Adrenal gland (tissue), 12 donors: ENCODE data around the gene RAD23A. TPM values are rescaled to one million over a fixed set of nuclear protein-coding genes. Genes with fewer than 3 reads are reported as not detected.

Source experiments
- DNase-seq, 7 donors: peaks; one replicate each; pipeline ENCODE4 v3.0.0-alpha.2; 2019 to 2020
- H3K27ac ChIP-seq, 5 donors: fragments of 200-600 bp; sonication (generic) in 4 of 5; 1 replicate in 3 of 5; 2 replicates in 2 of 5; pipeline versions ENCODE4 v1.5.1 to v1.8.0; 2016 to 2020; ENCODE audit warnings: mild to moderate bottlenecking in 1 of 5
- H3K27me3 ChIP-seq: fragments of 200-600 bp; 2 replicates; pipeline ENCODE4 v1.8.0; 2021
- H3K36me3 ChIP-seq, 2 donors: fragments of 200-600 bp; replicated peaks in 1 of 2; 1 replicate in 1 of 2; 2 replicates in 1 of 2; pipeline versions ENCODE4 v1.5.1 to v1.8.0; 2018 to 2022
- H3K4me1 ChIP-seq, 2 donors: fragments of 200-600 bp; replicated peaks in 1 of 2; 1 replicate in 1 of 2; 2 replicates in 1 of 2; pipeline versions ENCODE4 v1.5.1 to v1.8.0; 2018 to 2021
- H3K4me3 ChIP-seq, 4 donors: fragments of 200-600 bp; sonication (generic) in 3 of 4; one replicate each; pipeline ENCODE4 v1.5.1; 2016 to 2018
- H3K9me3 ChIP-seq, 3 donors: fragments of 200-600 bp; sonication (generic) in 1 of 3; replicated peaks in 1 of 3; 1 replicate in 2 of 3; 2 replicates in 1 of 3; pipeline versions ENCODE4 v1.5.1 to v1.8.0; 2016 to 2021
- POLR2A ChIP-seq, 2 donors: fragments of 450-650 bp; IDR thresholded peaks; one replicate each; pipeline ENCODE4 v1.6.1; 2017; ENCODE audit warnings: antibody characterized with exemption in 2 of 2, mild to moderate bottlenecking in 2 of 2, moderate library complexity in 1 of 2
- WGBS, 4 donors: extraction: QIAGEN DNeasy Blood & Tissue Kit in 2 of 4; methylation state at CpG; one replicate each; pipeline versions ENCODE4 v1.1.5 to v1.1.7; 2013 to 2017; 5-methylcytosine and 5-hydroxymethylcytosine counted together
- intact Hi-C, 2 donors: fragments of 100-400 bp; cut with DNase I; formaldehyde crosslinking; loops; one replicate each; pipeline versions ENCODE4 v1.14.1 to v1.15.0; 2022 to 2023
- polyA plus RNA-seq, 3 donors: library from polyadenylated mRNA; stranded (reverse); fragments of 200-250 nt in 2 of 3; fragments of 350-450 nt in 1 of 3; fragmentation: Illumina TruSeq in 1 of 3; extraction: RNeasy Lipid Tissue Mini Kit (QIAGEN cat#74804) in 1 of 3; gene quantifications; one replicate each; pipeline ENCODE4 v1.2.3, GENCODE V29; 2013 to 2014
- total RNA-seq, 9 donors: library from RNA; depleted of rRNA in 4 of 9; stranded (reverse); fragments of >200 nt in 4 of 9; fragments of 120-200 nt in 1 of 9; fragmentation: NEBNext Ultra II Directional in 1 of 9; extraction: Animal tissue kit (Norgen Biotek cat#: 25700) in 1 of 9; gene quantifications; one replicate each; pipeline versions ENCODE4 v1.1.0 to v1.2.4, GENCODE V29; 2013 to 2023
- TF ChIP-seq, protein P1 (sequence below), 6 experiments: fragments of 450-650 bp in 4 of 6; fragments of 200-600 bp in 2 of 6; sonication (generic) in 1 of 6; IDR thresholded peaks; 1 replicate in 5 of 6; 2 replicates in 1 of 6; pipeline versions ENCODE4 v1.5.1 to v1.8.0; 2016 to 2021; ENCODE audit warnings: antibody characterized with exemption in 6 of 6, mild to moderate bottlenecking in 2 of 6, moderate library complexity in 1 of 6
- donor health status: healthy with polysubstance abuse.
- donor health status: Bipolar disorder and iron deficiency.
- donor health status: DM: yes; HTN: yes; CAD: no.
- donor health status: DM: no; HTN: no; CAD: no.
- donor health status: DM: no; HTN: no; CAD: no.
- donor health status: DM: yes; HTN: yes; CAD: no.

Gene RAD23A
- total and polyA plus RNA-seq, 12 donors = 66.5 to 240 (median 112) TPM

GRCh38 chr19:12987190-12987589, 41.5 kb downstream of the RAD23A start:
- 62 to 94% (median 80%) methylated on average over 3 of the region's 3 CpGs for WGBS, 4 donors
- Histone ChIP-seq H3K4me3 (no peak overlapping the region), H3K27ac (no peak overlapping the region), H3K4me1 (no peaks in the 10 kb centered on the region), H3K36me3 (no peaks in the 10 kb centered on the region), H3K9me3 (no peaks in the 10 kb centered on the region), H3K27me3 (no peaks in the 10 kb centered on the region)
- no peak for DNase-seq
- intact Hi-C loops = loop anchor here in 1 of 2 donors (5.0 kb wide), 1 partner anchor 45 kb away; no protein-coding TSS in a partner anchor
- no peak for TF ChIP-seq POLR2A (IDR thresholded peaks at IDR 0.05)
- TF ChIP-seq, protein P1, sequence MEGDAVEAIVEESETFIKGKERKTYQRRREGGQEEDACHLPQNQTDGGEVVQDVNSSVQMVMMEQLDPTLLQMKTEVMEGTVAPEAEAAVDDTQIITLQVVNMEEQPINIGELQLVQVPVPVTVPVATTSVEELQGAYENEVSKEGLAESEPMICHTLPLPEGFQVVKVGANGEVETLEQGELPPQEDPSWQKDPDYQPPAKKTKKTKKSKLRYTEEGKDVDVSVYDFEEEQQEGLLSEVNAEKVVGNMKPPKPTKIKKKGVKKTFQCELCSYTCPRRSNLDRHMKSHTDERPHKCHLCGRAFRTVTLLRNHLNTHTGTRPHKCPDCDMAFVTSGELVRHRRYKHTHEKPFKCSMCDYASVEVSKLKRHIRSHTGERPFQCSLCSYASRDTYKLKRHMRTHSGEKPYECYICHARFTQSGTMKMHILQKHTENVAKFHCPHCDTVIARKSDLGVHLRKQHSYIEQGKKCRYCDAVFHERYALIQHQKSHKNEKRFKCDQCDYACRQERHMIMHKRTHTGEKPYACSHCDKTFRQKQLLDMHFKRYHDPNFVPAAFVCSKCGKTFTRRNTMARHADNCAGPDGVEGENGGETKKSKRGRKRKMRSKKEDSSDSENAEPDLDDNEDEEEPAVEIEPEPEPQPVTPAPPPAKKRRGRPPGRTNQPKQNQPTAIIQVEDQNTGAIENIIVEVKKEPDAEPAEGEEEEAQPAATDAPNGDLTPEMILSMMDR (IDR thresholded peaks at IDR 0.05) = no peak

- no peaks in the 10 kb centered on the region for H3K27me3 ChIP-seq
- intact Hi-C loops = loop anchor here in 1 of 2 donors (5.0 kb wide), 1 partner anchor 45 kb away; no protein-coding TSS in a partner anchor
- WGBS, 4 donors = 71 to 78% (median 75%) methylated on average over 8 to 10 of the region's 10 CpGs
- DNase-seq = no peak
- no peak overlapping the region for H3K27ac ChIP-seq
- no peaks in the 10 kb centered on the region for H3K36me3 ChIP-seq
- no peaks in the 10 kb centered on the region for H3K4me1 ChIP-seq
- no peak overlapping the region for H3K4me3 ChIP-seq
- TF ChIP-seq, protein P1 (IDR thresholded peaks at IDR 0.05) = no peak
- TF ChIP-seq POLR2A (IDR thresholded peaks at IDR 0.05) = no peak
- H3K9me3 ChIP-seq = no peaks in the 10 kb centered on the region
These were observed 42.1 kb downstream of the RAD23A start for GRCh38 chr19:12987781-12988180.

DNA sequence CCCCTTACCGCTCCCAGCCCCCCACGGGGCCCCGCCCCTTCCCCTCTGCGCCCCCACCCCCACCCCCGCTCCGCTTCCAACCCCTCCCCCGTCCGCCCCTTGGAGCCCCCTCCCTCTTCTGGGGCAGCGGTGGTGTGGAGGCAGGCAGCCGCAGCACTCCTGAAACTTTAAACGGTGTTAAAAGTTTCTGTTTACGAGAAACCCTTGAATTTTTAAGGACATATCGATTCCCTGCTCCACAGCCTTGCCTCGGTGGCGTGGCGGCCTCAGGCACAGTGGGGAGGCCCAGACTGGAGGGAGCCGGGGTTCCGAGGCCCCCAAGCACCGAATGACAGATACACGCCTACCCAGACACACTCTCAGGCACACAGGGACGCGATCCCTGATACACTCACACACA, 44.8 kb downstream of the RAD23A start:
- H3K27ac ChIP-seq = no peak overlapping the region
- no peaks in the 10 kb centered on the region for H3K27me3 ChIP-seq
- 40 to 47% (median 44%) methylated on average over 17 to 22 of the region's 22 CpGs for WGBS, 4 donors
- H3K4me3 ChIP-seq = no peak overlapping the region
- no peaks in the 10 kb centered on the region for H3K36me3 ChIP-seq
- intact Hi-C loops = no loop called here
- no peaks in the 10 kb centered on the region for H3K4me1 ChIP-seq
- TF ChIP-seq POLR2A (IDR thresholded peaks at IDR 0.05) = no peak
- TF ChIP-seq, protein P1 (IDR thresholded peaks at IDR 0.05) = no peak
- DNase-seq = no peak
- H3K9me3 ChIP-seq = no peaks in the 10 kb centered on the region

DNA sequence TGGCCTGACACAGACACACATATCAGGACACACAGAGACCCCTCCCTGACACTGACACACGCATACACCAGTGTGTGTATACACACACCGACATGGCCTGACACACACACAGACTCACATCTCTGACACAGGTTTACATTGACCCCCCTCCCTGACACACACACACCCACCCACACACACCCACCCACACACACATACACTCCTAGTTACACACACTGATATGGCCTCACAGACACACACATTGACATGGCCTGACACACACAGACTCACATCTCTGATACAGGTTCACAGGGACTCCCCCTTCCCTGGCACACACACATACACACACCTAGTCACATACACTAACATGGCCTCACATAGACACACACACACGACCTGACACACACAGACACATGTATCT, 45.2 kb downstream of the RAD23A start:
- H3K9me3 ChIP-seq = no peaks in the 10 kb centered on the region
- no peak overlapping the region for H3K4me3 ChIP-seq
- DNase-seq = no peak
- no peak for TF ChIP-seq POLR2A (IDR thresholded peaks at IDR 0.05)
- TF ChIP-seq, protein P1 (IDR thresholded peaks at IDR 0.05) = no peak
- no peak overlapping the region for H3K27ac ChIP-seq
- intact Hi-C loops = no loop called here
- H3K27me3 ChIP-seq = no peaks in the 10 kb centered on the region
- no peaks in the 10 kb centered on the region for H3K36me3 ChIP-seq
- H3K4me1 ChIP-seq = no peaks in the 10 kb centered on the region
- 56 to 75% (median 62%) methylated on average over 3 of the region's 3 CpGs for WGBS, 4 donors
